Colonic mucosa (tissue), 4 donors: Measurements from ENCODE around the gene RAMP3. TPM values are rescaled to one million over a fixed set of nuclear protein-coding genes. Genes with fewer than 3 reads are reported as not detected.

ENCODE experiments used
- DNase-seq: peaks from one replicate; pipeline ENCODE4 v3.0.0-alpha.2; 2020
- H3K27ac ChIP-seq: fragments of 200-600 bp; one replicate; pipeline ENCODE4 v1.8.0; 2021
- H3K27me3 ChIP-seq: fragments of 200-600 bp; one replicate; pipeline ENCODE4 v1.8.0; 2021
- H3K36me3 ChIP-seq: fragments of 200-600 bp; one replicate; pipeline ENCODE4 v1.8.0; 2021
- H3K4me1 ChIP-seq: fragments of 200-600 bp; one replicate; pipeline ENCODE4 v1.8.0; 2021; ENCODE audit warnings: mild to moderate bottlenecking
- H3K4me3 ChIP-seq: fragments of 200-600 bp; one replicate; pipeline ENCODE4 v1.8.0; 2021
- H3K9ac ChIP-seq, 2 donors: one replicate each; pipeline ENCODE4 v1.7.0; 2013; ENCODE audit warnings: control low read depth in 2 of 2, low read depth in 2 of 2, low read length in 2 of 2
- H3K9me3 ChIP-seq: fragments of 200-600 bp; one replicate; pipeline ENCODE4 v1.8.0; 2021
- CTCF ChIP-seq: fragments of 200-600 bp; IDR thresholded peaks from one replicate; pipeline ENCODE4 v1.8.0; 2022; ENCODE audit warnings: antibody characterized with exemption, mild to moderate bottlenecking
- intact Hi-C: fragments of 100-400 bp; cut with DNase I; formaldehyde crosslinking; loops from one replicate; pipeline ENCODE4 v1.14.1; 2022
- total RNA-seq, 2 donors: library from RNA; stranded (reverse); fragmentation: NEBNext Ultra II Directional in 1 of 2; extraction: Animal tissue kit (Norgen Biotek cat#: 25700) in 1 of 2; gene quantifications; one replicate each; pipeline ENCODE4 v1.2.1, GENCODE V29; 2021
- donor health status: healthy.
- donor health status: DM: no; HTN: no; CAD: no.
- donor health status: DM: no; HTN: no; CAD: no.

Gene RAMP3
- total RNA-seq, 2 donors from 2014 or later = 7.2 to 8.5 TPM

- no peak for TF ChIP-seq CTCF
- intact Hi-C loops = no loop called here
- Histone ChIP-seq H3K9me3 (no peaks in the 10 kb centered on the region), H3K36me3 (no peaks in the 10 kb centered on the region), H3K9ac (no peak overlapping the region), H3K27me3 (no peaks in the 10 kb centered on the region), H3K27ac (no peak overlapping the region), H3K4me1 (no peaks in the 10 kb centered on the region), H3K4me3 (no peak overlapping the region)
- no peak for DNase-seq
These were observed 27.7 kb downstream of the RAMP3 start for GRCh38 chr7:45185028-45185863.

DNA sequence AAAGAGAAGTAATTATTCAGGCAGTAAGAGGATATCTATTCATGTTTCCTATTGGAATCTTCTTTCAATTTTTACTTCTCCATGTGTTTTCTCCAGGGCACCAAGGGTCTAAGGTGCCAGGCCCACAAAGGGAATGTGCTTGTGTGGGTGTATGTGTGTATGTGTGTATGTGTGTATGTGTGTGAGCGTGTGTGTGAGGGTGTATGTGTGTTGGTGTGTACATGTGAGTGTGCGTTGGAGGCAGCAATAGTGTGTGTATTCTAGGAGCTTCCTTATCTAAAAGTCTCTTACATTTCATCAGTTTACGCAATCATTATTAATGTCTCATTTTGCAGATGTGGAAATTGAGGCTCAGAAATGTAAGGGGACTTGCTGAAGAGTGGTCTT lies 28.3 kb downstream of the RAMP3 start:
- no peak overlapping the region for H3K27ac ChIP-seq
- no peak overlapping the region for H3K9ac ChIP-seq
- no peak for DNase-seq
- no peaks in the 10 kb centered on the region for H3K4me1 ChIP-seq
- no peak for TF ChIP-seq CTCF
- H3K4me3 ChIP-seq = no peak overlapping the region
- no peaks in the 10 kb centered on the region for H3K27me3 ChIP-seq
- intact Hi-C loops = no loop called here
- H3K36me3 ChIP-seq = no peaks in the 10 kb centered on the region
- no peaks in the 10 kb centered on the region for H3K9me3 ChIP-seq

DNA sequence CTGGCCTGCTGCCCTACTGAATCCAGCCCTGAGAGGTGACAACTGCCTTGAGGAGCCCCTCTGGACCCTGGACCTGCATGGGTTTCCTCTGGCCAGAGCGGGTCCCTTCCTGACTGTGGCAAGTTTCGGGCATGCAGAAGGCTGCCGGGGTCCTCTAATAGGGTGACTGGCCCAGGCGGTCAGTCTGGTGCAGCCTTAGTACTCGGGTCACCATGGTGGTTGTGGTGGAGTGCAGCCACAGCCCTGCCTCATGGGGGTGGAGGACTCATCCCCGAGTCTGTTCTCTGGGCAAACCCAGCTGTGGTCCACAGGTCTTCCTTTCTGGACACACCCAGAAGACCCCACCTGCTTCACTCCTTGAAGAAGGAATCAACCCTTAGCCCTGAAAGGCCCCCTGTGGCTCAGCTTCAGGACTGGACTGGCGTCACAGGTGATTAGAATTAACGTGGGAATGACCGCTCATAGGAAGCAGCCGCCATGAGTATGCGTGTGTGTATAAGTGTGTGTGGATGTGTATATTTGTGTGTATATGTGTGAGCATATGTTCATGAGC lies 28.7 kb downstream of the RAMP3 start:
- intact Hi-C loops = no loop called here
- Histone ChIP-seq H3K36me3 (no peaks in the 10 kb centered on the region), H3K27ac (no peak overlapping the region), H3K4me3 (no peak overlapping the region), H3K27me3 (no peaks in the 10 kb centered on the region), H3K9ac (no peak overlapping the region), H3K9me3 (no peaks in the 10 kb centered on the region), H3K4me1 (no peaks in the 10 kb centered on the region)
- DNase-seq = no peak
- no peak for TF ChIP-seq CTCF

- no peak overlapping the region for H3K9ac ChIP-seq
- no peak overlapping the region for H3K27ac ChIP-seq
- H3K27me3 ChIP-seq = no peaks in the 10 kb centered on the region
- no peak for DNase-seq
- H3K9me3 ChIP-seq = no peaks in the 10 kb centered on the region
- TF ChIP-seq CTCF = no peak
- no peaks in the 10 kb centered on the region for H3K36me3 ChIP-seq
- intact Hi-C loops = no loop called here
- H3K4me3 ChIP-seq = no peak overlapping the region
- no peaks in the 10 kb centered on the region for H3K4me1 ChIP-seq
These were observed 29.7 kb downstream of the RAMP3 start for GRCh38 chr7:45187089-45187945.

DNA sequence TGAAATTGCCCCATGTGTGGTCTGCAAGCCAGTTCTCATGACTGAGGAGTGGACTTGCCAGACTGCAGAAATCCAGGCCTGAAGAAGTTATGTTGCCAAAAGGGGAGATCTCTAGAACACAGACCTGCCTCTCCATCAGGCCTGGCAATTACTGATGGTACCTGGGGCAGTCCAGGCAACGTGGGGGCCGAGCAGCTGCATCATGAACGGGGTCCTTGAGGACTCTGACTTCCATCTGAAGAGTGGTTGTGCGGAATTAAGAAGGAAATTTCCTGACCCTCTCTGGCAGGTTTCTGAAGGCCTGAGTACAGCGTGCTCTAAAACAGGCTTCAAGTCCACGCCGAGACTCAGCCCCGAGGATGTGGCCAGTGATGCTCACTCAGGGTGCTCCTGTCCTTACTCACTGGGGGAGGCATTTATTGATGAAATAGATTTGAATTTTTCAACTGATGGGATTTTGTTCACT lies 30.4 kb downstream of the RAMP3 start:
- H3K36me3 ChIP-seq = no peaks in the 10 kb centered on the region
- H3K9me3 ChIP-seq = no peaks in the 10 kb centered on the region
- TF ChIP-seq CTCF = no peak
- H3K4me1 ChIP-seq = no peaks in the 10 kb centered on the region
- H3K27ac ChIP-seq = no peak overlapping the region
- no peak for DNase-seq
- H3K4me3 ChIP-seq = no peak overlapping the region
- no peaks in the 10 kb centered on the region for H3K27me3 ChIP-seq
- H3K9ac ChIP-seq = no peak overlapping the region
- intact Hi-C loops = no loop called here
